D721Med (cell line): ENCODE results near the gene NWD2.

Source experiments
- DNase-seq: peaks from one replicate; pipeline ENCODE4 v3.0.0; 2011; ENCODE audit warnings: low spot score; ENCODE audit not compliant: insufficient read length
- FAIRE-seq: peaks from 2 replicates; lab custom pipeline; 2011; peaks lifted over from hg19 to GRCh38; lab: Jason Lieb, UNC
- CTCF ChIP-seq: IDR thresholded peaks from 2 replicates; pipeline ENCODE4 v1.5.1; 2012; ENCODE audit warnings: mild to moderate bottlenecking, control low read depth; ENCODE audit not compliant: insufficient read depth; ENCODE audit errors: missing control alignments

Gene NWD2

GRCh38 chr4:37480509-37480908, 236.0 kb downstream of the NWD2 start:
- FAIRE-seq (no peak), DNase-seq (no peak)
- no peak for TF ChIP-seq CTCF

GRCh38 chr4:37481547-37482122, 237.1 kb downstream of the NWD2 start:
- FAIRE-seq = no peak
- TF ChIP-seq CTCF = no peak

GRCh38 chr4:37482236-37482913, 237.8 kb downstream of the NWD2 start:
- no peak for TF ChIP-seq CTCF
- DNase-seq = no peak
- FAIRE-seq = no peak

More at GRCh38 chr4:37481547-37482122, 237.1 kb downstream of the NWD2 start:
- DNase-seq = no peak

- no peak for DNase-seq
- FAIRE-seq = no peak
- TF ChIP-seq CTCF = no peak
Observed at GRCh38 chr4:37483610-37484009, 239.1 kb downstream of the NWD2 start.

GRCh38 chr4:37486166-37486565, 241.6 kb downstream of the NWD2 start:
- TF ChIP-seq CTCF = no peak
- no peak for DNase-seq
- FAIRE-seq = no peak

- DNase-seq = no peak
- TF ChIP-seq CTCF = no peak
- no peak for FAIRE-seq
Observed at GRCh38 chr4:37487668-37488067, 243.1 kb downstream of the NWD2 start.

GRCh38 chr4:37489697-37490096, 245.2 kb downstream of the NWD2 start:
- TF ChIP-seq CTCF = no peak
- DNase-seq (no peak), FAIRE-seq (no peak)
